ENCODE results near the gene SDK1. TPM values are rescaled to one million over a fixed set of nuclear protein-coding genes. Genes with fewer than 3 reads are reported as not detected.
A peak's percentile ranks its signal among the peaks of the same experiment; 100 is the strongest.

The SDK1 gene
- total RNA-seq, 1 donor from 2014 or later: 3.9 TPM

DNA sequence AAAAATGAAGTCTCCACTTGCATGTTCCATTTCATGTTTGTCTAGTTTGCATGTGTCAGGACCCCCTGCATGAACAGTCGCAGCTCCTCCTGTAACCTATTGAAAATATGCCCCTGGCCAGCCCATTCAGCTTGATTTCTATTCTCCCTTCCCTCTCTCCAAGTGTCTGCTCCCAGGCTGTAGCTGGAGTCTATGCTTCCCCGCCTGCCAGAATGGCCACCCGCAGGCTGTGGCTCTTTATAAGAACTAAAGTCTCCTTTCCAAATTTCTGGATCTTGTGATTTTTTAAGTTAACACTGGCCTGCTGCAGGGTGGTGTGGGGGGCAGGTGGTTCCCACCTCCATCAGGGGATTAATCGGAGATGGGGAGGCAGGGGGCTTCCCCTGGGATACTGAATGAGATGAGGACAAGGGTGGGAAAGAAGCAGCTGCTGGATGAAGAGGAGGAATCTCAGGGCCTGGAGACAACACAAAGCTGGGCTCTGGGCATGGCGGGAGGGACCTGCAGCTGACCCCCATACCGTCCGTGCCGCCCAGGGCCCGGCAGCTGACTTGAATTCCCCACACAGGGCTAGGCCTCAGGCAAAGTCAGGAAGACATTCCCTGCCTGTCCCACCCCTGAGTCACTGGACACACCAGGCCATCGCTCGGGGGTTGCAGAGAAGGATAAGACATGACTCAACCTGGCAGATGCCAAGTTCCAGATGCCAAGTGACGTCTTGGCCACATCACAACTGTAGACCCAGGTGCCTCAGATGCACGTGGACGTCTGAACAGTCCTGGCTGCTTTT is 981.6 kb downstream of the SDK1 start:
- no peaks in the 10 kb centered on the region for H3K27me3 ChIP-seq (ENCODE audit: control insufficient read depth, insufficient read depth, low read length)
- no peaks in the 10 kb centered on the region for H3K36me3 ChIP-seq (ENCODE audit: control insufficient read depth, insufficient read depth, low read length)
- no peak overlapping the region for H3K4me3 ChIP-seq (ENCODE audit: low read depth, low read length)
- peak; percentile 12 for DNase-seq (ENCODE audit: low read depth)
- TF ChIP-seq, protein P1, sequence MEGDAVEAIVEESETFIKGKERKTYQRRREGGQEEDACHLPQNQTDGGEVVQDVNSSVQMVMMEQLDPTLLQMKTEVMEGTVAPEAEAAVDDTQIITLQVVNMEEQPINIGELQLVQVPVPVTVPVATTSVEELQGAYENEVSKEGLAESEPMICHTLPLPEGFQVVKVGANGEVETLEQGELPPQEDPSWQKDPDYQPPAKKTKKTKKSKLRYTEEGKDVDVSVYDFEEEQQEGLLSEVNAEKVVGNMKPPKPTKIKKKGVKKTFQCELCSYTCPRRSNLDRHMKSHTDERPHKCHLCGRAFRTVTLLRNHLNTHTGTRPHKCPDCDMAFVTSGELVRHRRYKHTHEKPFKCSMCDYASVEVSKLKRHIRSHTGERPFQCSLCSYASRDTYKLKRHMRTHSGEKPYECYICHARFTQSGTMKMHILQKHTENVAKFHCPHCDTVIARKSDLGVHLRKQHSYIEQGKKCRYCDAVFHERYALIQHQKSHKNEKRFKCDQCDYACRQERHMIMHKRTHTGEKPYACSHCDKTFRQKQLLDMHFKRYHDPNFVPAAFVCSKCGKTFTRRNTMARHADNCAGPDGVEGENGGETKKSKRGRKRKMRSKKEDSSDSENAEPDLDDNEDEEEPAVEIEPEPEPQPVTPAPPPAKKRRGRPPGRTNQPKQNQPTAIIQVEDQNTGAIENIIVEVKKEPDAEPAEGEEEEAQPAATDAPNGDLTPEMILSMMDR (IDR thresholded peaks at IDR 0.05; ENCODE audit: insufficient read depth, low read length, poor library complexity, severe bottlenecking): no peak

DNA sequence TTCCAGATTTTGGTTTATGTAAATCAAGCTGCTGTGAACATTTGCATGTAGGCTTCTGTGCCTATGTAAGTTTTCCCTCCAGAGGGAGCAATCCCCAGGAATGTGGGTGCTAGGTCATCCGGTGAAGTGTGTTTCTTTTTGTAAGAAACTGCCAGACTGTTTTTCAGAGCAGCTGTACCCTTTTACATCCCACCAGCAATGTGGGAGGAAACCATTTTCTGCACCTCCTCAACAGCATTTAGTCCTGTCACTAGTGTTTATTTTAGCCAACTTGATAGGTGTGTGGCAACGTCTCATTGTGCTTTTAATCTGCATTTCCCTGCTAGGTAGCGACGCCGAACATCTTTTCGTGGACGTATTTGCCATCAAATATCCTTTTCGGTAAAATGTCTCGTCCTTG is 985.3 kb downstream of the SDK1 start:
- no peaks in the 10 kb centered on the region for H3K36me3 ChIP-seq (ENCODE audit: control insufficient read depth, insufficient read depth, low read length)
- H3K4me3 ChIP-seq (ENCODE audit: low read depth, low read length): no peak overlapping the region
- no peaks in the 10 kb centered on the region for H3K27me3 ChIP-seq (ENCODE audit: control insufficient read depth, insufficient read depth, low read length)
- TF ChIP-seq, protein P1 (IDR thresholded peaks at IDR 0.05; ENCODE audit: insufficient read depth, low read length, poor library complexity, severe bottlenecking): no peak
- no peak for DNase-seq (ENCODE audit: low read depth)

DNA sequence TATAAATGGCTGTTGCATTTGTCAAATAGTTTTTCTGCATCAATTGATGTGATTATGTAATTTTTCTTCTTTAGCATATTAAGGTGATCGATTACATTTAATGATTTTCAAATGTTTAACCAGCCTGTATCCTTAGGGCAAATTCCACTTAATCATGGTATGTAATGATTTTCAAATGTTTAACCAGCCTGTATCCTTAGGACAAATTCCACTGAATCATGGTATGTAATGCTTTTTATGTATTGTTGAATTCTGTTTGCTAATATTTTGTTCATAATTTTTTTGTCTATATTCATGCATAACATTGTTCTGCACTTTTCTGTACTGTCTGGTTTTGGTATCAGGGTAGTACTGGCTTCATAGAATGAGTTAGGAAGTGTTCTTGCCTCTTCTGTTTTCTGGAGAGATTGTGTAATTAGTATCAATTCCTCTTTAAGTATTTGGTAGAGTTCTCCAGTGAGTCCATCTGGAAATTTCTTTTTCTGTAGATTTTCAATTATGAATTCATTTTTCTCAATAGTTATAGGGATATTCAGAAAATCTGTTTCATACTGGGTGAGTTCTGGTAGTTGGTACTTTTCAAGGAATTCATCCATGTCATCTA is 987.8 kb downstream of the SDK1 start:
- TF ChIP-seq, protein P1 (IDR thresholded peaks at IDR 0.05; ENCODE audit: insufficient read depth, low read length, poor library complexity, severe bottlenecking): no peak
- Histone ChIP-seq H3K4me3 (ENCODE audit: low read depth, low read length) (no peak overlapping the region), H3K27me3 (ENCODE audit: control insufficient read depth, insufficient read depth, low read length) (no peaks in the 10 kb centered on the region), H3K36me3 (ENCODE audit: control insufficient read depth, insufficient read depth, low read length) (no peaks in the 10 kb centered on the region)
- DNase-seq (ENCODE audit: low read depth): no peak

DNA sequence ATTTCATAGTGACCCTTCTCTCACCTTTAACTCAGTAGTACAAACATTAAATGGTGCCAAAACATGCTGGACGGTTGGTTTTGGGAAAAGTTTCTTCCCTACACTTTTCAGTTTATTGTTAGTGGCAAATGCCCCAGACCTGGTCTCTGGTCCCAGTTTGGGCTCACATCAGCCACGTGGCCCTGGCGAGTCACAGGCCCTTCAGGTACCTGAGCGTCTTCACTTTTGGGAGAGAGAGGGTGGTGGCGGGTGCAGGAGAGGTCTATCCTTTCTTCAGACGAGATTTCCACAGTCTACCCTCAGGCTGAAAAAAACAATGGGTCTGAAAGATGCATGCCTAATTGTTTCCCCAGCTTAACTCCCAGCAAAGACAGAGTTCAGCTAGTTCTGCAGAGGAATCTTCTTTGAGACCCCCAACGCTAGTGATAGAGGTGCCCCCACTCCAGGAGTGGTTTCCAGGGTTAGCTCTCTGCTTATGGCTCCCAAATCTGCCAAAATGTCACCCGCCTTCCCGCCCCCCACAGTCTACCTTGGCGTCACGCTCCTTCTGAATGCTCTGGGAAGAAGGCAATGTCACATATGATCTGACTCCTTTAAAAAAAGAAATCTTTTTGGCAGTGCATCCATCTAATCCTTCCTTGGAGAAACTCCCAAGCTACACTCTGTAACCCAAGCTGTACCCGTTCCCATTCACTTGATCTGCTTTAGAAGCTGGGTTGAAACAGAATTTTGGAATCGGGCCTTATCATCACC is 996.3 kb downstream of the SDK1 start:
- no peak overlapping the region for H3K4me3 ChIP-seq (ENCODE audit: low read depth, low read length)
- no peaks in the 10 kb centered on the region for H3K27me3 ChIP-seq (ENCODE audit: control insufficient read depth, insufficient read depth, low read length)
- no peak for DNase-seq (ENCODE audit: low read depth)
- TF ChIP-seq, protein P1 (IDR thresholded peaks at IDR 0.05; ENCODE audit: insufficient read depth, low read length, poor library complexity, severe bottlenecking): no peak
- H3K36me3 ChIP-seq (ENCODE audit: control insufficient read depth, insufficient read depth, low read length): no peaks in the 10 kb centered on the region

DNA sequence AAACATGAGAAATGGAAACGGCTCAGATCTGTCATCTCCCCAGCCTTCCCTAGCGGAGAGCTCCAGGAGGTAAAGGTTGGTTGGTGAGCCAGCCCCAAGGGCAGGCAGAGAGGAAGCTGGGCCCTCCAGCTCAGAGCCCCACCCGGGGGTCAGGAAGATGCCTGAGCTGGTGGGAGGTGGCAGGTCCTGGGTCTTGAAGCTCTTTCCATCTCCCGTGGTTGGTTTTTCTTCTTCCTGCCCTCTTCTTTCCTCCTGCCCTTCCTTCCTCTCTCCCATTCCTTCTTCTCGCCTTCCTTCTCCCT is 996.8 kb downstream of the SDK1 start:
- Histone ChIP-seq H3K4me3 (ENCODE audit: low read depth, low read length) (no peak overlapping the region), H3K27me3 (ENCODE audit: control insufficient read depth, insufficient read depth, low read length) (no peaks in the 10 kb centered on the region), H3K36me3 (ENCODE audit: control insufficient read depth, insufficient read depth, low read length) (no peaks in the 10 kb centered on the region)
- DNase-seq (ENCODE audit: low read depth): no peak
- TF ChIP-seq, protein P1 (IDR thresholded peaks at IDR 0.05; ENCODE audit: insufficient read depth, low read length, poor library complexity, severe bottlenecking): no peak

Measured in kidney epithelial cell (primary cell).